Iris pigment epithelial cell (primary cell): ENCODE results near the gene UCP3.
A peak's percentile ranks its signal among the peaks of the same experiment; 100 is the strongest.
"Not testable (repeated sequence)": the region's sequence is repeated elsewhere in the genome, so short reads cannot be mapped to it uniquely, and the experiment has no call there.

Experiments used
- DNase-seq: peaks from one replicate; pipeline ENCODE4 v3.0.0-alpha.2; 2011; ENCODE audit warnings: low read depth

The UCP3 gene

GRCh38 chr11:74000307-74001133 lies 8.4 kb downstream of the UCP3 start:
- DNase-seq: no peak

GRCh38 chr11:73999581-74000306 lies 9.1 kb downstream of the UCP3 start:
- no peak for DNase-seq

- DNase-seq: no peak
These were observed 9.9 kb downstream of the UCP3 start for GRCh38 chr11:73998846-73999575.

- no peak for DNase-seq
These were observed 11.6 kb downstream of the UCP3 start for GRCh38 chr11:73997120-73997770.

- DNase-seq: no peak
These were observed 12.6 kb downstream of the UCP3 start for GRCh38 chr11:73996161-73996747.

GRCh38 chr11:73995731-73996130 lies 13.2 kb downstream of the UCP3 start:
- no peak for DNase-seq

- no peak for DNase-seq
These were observed 13.6 kb downstream of the UCP3 start for GRCh38 chr11:73995247-73995646.

DNA sequence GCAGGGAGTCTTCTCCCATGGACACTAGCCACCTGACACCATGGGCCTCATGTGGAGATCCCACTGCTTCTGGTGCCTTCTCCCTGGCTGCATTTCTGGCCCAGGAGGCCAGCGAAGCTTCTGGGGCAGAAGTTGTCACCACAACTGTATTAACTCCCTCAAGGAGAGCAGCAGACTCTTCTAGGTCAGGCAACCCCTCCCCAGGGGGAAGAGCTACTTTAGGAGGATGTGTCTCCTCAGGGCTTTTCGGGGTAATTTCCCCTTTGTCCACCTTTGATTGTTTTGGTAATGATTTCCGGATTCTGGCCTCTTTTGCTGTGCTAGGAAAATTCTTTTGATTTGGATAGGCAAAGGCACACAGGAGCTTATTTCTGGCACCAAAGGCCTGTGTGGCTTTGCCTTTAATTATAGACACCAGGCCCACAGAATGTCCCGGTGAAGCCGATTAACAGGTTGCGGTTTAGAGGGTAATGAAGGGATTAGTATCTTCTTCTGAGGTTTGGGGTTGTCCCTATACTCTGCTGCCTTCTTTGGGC lies 17.3 kb downstream of the UCP3 start:
- DNase-seq: no peak

DNA sequence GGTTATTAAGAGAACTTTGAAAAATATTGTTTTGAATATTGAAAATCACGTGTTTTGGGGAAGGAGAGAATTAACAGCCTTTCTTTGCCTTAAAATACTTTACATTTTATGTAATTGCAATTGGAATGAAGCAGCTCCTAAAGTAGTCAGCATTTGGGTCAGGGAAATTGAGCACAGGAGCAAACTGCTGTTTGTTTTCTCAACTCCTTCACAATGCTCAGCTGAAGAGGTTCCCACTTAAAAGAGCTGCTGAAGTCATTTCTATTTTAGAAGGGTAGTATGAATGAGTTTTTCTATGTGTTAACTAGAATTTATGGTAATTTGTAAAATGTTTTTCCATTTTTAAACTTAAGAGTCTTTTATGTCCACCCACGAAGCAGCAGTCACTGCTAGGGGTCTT lies 18.2 kb downstream of the UCP3 start:
- DNase-seq: no peak

- DNase-seq: no peak
These were observed 19.7 kb downstream of the UCP3 start for GRCh38 chr11:73989156-73989555.

GRCh38 chr11:73988227-73988626 lies 20.7 kb downstream of the UCP3 start:
- no peak for DNase-seq

DNA sequence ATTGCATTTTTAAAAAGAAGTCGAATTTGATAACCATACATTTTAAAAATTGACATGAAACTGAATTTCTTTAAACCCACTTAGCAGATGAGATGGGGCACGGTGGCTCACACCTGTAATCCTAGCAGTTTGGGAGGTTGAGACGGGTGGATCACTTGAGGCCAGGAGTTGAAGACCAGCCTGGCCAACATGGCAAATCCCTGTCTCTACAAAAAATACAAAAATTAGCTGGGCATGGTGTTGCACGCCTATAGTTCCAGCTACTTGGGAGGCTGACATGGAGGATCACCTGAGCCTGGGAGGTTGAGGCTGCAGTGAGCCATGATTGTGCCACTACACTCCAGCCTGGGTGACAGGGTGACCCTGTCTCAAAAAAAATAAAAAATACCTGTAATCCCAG lies 23.2 kb downstream of the UCP3 start:
- not testable (repeated sequence) for DNase-seq

DNA sequence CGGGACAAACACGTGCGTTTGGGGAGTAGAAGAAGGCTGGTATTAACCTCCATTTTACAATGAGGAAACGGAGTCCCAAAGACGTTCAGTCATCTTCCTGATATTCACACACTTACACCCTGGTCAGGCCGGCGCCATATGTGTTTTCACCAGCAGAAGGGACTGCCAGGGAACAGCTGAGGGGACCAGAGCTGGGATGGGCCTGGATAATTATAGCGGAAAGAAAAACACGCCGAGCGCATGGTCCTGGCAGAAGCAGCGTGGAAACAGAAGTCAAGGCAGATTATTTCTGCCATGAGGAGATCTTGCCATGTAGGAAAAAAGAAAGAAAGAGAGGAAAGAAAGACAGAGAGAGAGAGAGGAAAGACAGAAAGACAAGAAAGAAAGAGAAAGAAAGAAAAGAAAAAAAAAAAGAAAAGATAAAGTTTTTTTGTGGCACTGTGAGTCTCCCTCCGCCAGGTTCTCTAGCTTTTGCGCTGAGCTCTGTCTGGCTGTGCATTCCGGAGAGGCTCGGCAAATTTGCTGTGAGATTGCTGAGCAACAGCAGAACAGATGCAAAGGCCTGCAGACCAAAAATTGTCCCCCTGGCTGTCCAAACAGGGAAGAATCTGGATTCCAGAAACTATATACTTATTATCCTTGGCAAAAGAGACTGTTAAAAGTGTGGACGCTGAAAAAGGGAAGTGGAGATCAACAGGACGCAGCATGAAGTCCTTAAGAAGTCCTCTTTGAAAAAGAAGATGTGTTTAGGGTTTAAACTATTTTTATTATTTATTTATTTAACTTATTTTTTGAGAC lies 24.9 kb downstream of the UCP3 start:
- no peak for DNase-seq

DNA sequence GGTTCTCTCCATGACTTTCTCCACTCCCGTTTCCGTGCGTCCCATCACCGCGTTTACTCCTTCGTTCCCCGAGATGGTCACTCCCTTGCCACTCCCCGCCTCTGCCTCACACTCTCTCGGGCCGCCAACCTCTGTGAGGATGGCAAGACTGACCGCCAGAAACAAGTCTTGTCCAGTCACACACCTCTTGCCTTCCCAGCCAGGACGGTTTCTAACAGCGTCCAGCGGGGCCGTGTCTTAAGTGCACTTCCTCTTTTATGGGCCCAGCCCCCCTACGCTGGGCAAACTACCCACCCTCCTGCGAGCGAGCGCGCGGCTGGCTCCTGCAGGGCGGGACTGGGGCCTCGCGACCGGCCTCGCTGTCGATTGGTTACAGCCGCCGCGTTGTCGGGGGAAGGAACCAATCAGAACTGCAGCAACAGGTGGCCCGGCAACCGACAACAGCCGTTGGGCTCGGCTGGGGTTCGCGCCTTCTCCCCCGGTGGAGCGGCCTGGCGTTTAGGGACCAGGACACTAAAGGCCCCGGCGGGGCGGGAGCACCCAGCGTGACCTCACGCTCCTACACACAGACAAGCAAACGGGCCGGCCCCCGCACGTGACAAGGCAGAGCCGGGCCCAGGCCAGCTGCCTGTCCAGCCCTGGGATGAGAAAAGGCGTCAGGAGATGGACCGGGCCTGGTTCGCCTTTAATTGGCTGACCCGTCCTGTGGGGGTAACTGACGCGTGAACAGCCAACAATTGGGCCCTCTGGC lies 25.7 kb downstream of the UCP3 start:
- peak; percentile 94 for DNase-seq

- peak; percentile 88 for DNase-seq
These were observed 26.3 kb downstream of the UCP3 start, which contains the start of gene UCP2 for GRCh38 chr11:73982595-73982989. Gene UCP2, minus strand, starts transcription at chr11:73982843. Its CDS starts 4,465 bp downstream, at chr11:73978378.

GRCh38 chr11:73981051-73981805 lies 27.7 kb downstream of the UCP3 start:
- DNase-seq: no peak

DNA sequence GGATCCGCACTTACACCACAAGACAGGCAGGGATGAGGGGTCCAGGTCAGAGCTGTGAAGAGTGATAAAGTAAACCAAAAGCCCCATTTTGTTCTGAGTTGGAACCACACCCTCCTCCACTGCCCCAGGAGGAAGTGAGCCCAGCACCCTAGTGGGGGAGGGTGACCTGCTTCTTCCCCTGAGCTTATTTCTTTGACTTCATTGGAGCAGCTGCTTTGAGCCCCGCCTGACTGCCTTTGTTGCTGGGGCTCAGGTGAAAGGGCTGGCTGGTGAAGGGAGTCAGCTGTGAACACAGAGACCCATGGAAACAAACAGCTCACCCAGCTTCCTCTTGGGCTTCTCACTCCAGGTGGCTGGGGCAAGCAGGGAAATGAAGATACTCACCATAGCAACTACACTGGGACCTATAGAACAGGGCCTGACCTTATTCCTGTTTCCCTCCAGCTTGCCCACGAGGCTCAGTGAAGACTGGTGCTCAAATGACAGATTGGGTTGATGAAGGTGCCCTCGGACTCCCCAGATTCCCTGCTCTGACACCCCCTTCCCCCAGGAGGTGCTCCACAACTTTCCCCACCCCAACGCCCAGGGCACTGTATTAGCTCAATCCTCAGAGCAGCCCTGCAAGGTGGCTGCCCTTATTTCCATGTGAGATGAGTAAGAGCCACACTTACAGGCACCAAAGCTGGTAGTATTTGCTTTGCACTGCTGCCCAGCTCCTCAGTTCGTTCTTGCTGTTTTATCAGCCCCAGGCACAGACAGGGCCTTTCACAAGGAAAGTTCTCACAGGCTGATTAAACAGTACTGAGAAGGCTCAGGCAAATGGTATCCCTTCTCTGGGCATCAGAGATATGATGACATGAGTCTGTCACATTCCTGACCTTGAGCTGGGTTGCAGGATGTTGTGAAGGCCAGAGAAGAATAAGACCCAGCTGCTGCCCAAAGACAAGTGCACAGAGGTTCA lies 28.6 kb downstream of the UCP3 start:
- DNase-seq: peak; percentile 26

GRCh38 chr11:73978576-73979086 lies 30.3 kb downstream of the UCP3 start:
- DNase-seq: peak; percentile 15
